HCEC 1CT (cell line): Measurements from ENCODE around the gene GFY.
A peak's percentile ranks its signal among the peaks of the same experiment; 100 is the strongest.

Source experiments
- DNase-seq: peaks from one replicate; pipeline ENCODE4 v3.0.0-alpha.2; 2017

GFY gene

GRCh38 chr19:49425178-49425577, at the start of gene GFY:
Gene GFY (plus strand): TSS chr19:49425388. CDS start chr19:49426431, 1,043 bp downstream.
- DNase-seq = no peak

GRCh38 chr19:49378512-49378911, 46.7 kb upstream of the GFY start:
- DNase-seq = no peak

- no peak for DNase-seq
Observed at GRCh38 chr19:49380391-49380790, 44.8 kb upstream of the GFY start.

GRCh38 chr19:49382639-49383038, 42.5 kb upstream of the GFY start:
- DNase-seq = no peak

GRCh38 chr19:49383599-49383998, 41.6 kb upstream of the GFY start:
- DNase-seq = no peak

- DNase-seq = no peak
Observed at GRCh38 chr19:49387936-49388372, 37.2 kb upstream of the GFY start, which contains the start of gene KASH5. Gene KASH5 (plus strand): TSS chr19:49388249. CDS start chr19:49390884, 2,635 bp downstream.

- DNase-seq = no peak
Observed at GRCh38 chr19:49389406-49389805, 35.8 kb upstream of the GFY start.

- no peak for DNase-seq
Observed at GRCh38 chr19:49390131-49390928, 34.9 kb upstream of the GFY start.

GRCh38 chr19:49390929-49391359, 34.2 kb upstream of the GFY start:
- DNase-seq = no peak

GRCh38 chr19:49391581-49392399, 33.4 kb upstream of the GFY start:
- DNase-seq = peak; percentile 53

GRCh38 chr19:49393881-49394280, 31.3 kb upstream of the GFY start:
- DNase-seq = no peak

- no peak for DNase-seq
Observed at GRCh38 chr19:49395581-49396407, 29.4 kb upstream of the GFY start.

GRCh38 chr19:49396738-49397505, 28.3 kb upstream of the GFY start:
- DNase-seq = no peak

GRCh38 chr19:49398001-49398615, 27.1 kb upstream of the GFY start:
- DNase-seq = no peak

- DNase-seq = no peak
Observed at GRCh38 chr19:49398931-49399330, 26.3 kb upstream of the GFY start.

- DNase-seq = peak; percentile 20
Observed at GRCh38 chr19:49400029-49400428, 25.2 kb upstream of the GFY start.

GRCh38 chr19:49403404-49404187, 21.6 kb upstream of the GFY start:
- DNase-seq = no peak

- DNase-seq = no peak
Observed at GRCh38 chr19:49407079-49407478, 18.1 kb upstream of the GFY start.

GRCh38 chr19:49407482-49408015, 17.6 kb upstream of the GFY start:
- DNase-seq = no peak

GRCh38 chr19:49408816-49409440, 16.3 kb upstream of the GFY start:
- DNase-seq = peak; percentile 16
